Erythroblast (primary cell): ENCODE measurements around the gene CZIB.

ENCODE experiments used
- DNase-seq, 2 experiments: peaks; one replicate each; lab custom pipeline; 2025; lab: John Stamatoyannopoulos, UW
- GATA1 ChIP-seq: IDR thresholded peaks from 2 replicates; pipeline ENCODE4 v1.6.1; 2011; ENCODE audit warnings: low read depth, mild to moderate bottlenecking, control low read depth, low read length, moderate library complexity
- POLR2A ChIP-seq: IDR thresholded peaks from 2 replicates; pipeline ENCODE4 v1.6.1; 2011; ENCODE audit warnings: mild to moderate bottlenecking, low read length

The CZIB gene

DNA sequence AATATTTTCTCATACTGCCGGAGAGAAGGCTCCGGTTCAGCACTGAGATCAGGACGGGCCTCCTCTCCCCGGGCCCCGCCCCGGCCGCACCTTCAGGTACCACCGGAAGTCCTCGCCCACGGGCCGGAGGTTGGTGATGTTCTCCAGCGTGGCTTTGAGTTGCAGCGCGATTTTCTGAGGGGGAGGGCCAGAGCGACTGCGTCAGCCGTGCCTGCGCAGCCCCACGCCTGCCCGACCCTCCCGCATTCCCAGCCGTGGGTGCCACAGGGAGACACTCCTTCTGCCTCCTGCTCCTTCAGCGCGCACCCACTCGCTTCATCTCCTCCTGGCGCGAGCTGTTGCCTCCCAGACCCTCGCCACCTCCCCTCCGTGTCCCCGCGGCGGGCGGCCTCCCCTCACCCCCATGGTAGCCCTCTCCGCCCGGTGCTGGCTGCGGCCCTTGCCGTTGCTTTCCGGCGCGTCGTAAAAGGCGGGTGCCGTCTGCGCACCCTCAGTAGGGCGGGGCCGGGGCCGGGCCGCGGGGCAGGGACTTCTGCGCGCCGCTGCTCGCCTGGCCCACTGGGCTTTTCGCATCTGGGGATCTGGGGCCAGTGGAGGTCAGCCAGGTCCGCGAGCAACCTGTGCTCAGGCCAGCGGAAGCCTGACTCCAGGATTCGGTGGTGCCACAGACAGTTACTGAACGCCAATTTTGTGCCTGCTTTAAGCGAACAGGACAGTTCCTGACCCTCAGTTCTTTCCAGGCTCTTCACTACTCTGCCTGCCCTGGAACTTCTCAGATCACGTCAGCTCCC is at the start of gene CZIB:
TSS of gene CZIB (minus strand) at position 464 of the 791 bp plus-strand sequence. CDS start at position 405, 59 bp downstream.
- TF ChIP-seq GATA1 = no peak
- TF ChIP-seq POLR2A = peak; percentile 87
- DNase-seq = peak; percentile 92 to 94

DNA sequence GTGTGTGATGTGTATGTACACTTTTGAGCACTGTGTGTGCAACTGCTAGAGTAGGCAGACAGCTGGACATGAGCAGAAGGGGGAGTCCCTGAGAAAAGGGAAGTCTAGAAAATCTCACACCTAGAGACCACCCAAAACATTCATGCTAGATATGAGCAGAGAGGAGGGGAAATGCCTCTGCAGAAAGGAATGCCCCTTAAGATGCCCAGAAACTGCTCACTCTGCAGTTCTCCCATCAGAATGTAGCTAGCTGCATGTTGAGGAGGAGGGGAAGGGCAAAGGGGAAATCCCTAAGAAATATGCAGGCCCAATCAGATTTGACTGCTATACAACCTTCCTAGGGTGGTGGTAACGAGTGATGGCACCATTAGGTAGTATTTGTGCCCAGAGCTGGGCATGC is 49.7 kb upstream of the CZIB start:
- DNase-seq = no peak
- TF ChIP-seq POLR2A = no peak
- TF ChIP-seq GATA1 = no peak

DNA sequence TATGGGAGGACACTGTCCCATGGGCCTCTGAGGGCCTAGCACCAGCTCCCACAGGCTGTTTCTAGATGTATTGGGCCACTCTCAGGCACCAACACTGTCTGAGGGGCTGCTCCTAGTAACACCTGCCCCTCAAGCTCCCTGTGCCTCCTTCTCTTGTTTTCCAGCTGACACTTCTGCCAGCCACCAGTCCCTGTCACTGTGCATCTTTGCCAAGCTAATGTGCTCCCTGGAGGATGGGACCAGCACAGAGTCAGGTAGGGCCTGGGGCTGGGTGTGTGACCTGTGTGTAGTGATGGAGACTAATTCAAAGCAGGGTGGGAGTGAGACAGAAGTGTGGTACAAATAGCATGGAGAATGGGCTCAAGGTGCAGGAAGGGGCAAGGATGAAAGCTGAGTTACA is 47.3 kb upstream of the CZIB start:
- TF ChIP-seq POLR2A = no peak
- no peak for TF ChIP-seq GATA1
- DNase-seq = no peak

DNA sequence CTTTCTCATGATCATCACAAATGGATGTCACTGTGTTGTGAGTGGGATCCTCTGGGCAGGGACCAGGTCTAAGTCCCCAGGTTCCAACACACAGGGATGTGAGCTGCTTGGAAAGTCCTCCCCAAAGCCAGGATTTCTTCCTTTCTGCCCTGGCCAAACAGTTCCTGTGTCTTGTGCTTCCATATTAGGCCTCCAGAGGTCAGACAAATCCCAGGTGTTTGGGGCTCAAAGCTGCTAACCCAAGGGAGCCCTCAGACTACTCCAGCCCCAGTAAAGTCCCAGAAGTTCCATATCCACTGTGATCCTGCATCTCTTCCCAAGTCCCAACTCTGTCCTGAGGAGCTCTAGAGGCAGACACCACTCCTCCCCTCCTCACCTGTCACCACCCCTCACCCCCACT is 45.6 kb upstream of the CZIB start:
- peak in 1 of 2 experiments; percentile 14 for DNase-seq

DNA sequence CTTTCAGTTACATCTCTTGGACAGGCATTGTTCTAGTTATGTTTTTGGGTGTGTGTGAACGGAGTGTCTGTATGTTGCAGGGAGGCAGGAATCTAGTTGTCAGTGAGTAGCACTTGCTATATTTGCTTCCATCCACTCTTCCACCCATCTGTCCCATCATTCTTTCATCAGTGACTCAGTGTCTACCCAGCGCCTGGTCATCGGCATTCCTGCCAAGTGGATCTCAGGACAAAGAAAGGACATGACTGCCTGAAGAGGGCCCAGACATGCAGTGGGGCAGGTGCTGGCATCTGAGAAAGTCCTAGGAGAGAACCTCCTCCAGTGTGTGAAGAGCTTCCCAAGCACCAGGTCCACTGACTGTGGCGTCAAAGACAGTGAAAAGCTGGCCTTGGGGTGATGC is 45.1 kb upstream of the CZIB start:
- TF ChIP-seq GATA1 (no peak), POLR2A (no peak)
- no peak for DNase-seq

More for the DNA sequence above, 45.6 kb upstream of the CZIB start:
- TF ChIP-seq GATA1 (no peak), POLR2A (no peak)

DNA sequence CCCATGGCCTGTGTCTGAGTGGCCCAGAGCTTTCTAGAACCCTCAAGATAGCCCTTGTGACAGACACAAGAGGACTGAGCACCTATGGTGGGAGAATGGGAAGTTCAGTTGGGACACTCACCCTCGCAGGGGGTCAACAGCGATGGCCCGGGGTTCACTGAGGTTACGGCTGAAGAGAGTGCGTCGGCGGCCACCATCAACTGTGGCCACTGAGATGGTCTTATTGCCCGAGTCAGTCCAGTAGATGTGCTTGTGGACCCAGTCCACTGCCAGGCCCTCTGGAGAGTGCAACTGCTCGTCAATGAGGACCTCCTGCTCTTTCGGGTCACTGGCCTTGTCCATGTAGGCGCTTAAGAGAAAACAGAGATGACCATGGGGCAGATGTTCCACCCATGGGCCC is 43.6 kb upstream of the CZIB start:
- no peak for DNase-seq
- TF ChIP-seq POLR2A (no peak), GATA1 (no peak)

DNA sequence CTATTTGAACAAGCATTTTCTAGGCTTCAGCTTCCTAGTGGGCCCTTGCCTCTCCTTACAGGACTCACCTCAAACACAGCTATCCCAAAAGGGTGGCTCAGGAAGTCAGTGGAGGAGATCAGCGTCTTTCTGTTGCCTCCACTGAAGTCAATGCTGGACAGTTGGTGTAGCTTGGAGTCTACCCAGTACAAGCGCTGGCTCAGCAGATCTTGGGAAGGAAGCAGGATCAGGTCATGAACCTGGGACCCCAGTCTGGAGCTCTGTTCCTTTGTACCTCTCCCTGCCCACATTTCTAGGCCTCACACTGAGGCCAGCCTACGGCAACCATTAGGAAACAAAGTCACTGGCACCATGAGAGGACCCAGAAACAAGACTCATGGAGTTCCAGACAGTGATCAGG is 41.6 kb upstream of the CZIB start:
- no peak for TF ChIP-seq GATA1
- TF ChIP-seq POLR2A = no peak
- no peak for DNase-seq

DNA sequence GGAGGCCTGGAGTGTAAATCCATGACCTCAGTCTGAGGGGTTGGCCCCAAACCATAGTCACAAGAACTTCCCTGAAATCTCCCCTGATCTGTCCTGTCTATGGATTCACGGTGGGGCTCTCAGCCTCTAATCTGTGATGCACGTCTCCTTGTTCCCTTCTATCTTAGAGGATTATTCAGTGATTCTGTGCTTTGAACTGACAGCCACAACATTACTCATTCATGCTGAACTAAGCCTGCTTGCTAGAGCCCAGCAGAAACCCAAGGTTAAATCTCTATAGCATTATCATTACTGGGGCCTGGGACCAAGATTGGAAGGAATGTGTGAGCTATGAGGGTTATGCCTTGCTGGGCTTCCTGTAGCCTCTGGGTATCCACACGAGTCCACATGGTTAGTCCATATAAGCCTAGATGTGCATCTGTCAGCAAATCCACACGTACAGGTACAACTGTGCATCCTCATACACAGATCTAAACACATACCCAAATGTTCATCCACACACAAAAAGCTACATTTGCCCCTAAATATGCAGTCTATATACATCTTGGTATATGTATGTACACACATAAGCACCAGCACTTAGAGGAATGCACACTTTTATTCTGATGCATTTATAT is 40.3 kb upstream of the CZIB start:
- TF ChIP-seq POLR2A = no peak
- DNase-seq = no peak

DNA sequence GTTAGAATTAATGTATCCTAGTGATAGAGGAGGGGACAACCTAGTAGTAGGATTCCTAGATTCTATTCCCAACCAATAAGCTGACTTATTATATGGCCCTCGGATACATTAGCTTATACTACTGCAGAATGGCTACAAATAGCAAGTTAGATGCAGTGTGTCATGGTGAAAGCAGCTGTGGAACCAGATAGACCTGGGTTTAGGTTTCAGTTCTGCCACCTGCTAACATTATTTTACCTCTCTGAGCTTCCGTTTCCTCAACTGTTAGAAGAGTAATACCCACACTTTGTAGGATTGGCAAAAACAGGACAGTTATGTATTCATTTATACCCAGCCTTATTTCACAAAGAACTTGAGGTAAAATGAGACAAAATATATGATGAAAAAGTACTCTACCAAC is 39.5 kb upstream of the CZIB start:
- TF ChIP-seq POLR2A (no peak), GATA1 (no peak)
- no peak for DNase-seq

DNA sequence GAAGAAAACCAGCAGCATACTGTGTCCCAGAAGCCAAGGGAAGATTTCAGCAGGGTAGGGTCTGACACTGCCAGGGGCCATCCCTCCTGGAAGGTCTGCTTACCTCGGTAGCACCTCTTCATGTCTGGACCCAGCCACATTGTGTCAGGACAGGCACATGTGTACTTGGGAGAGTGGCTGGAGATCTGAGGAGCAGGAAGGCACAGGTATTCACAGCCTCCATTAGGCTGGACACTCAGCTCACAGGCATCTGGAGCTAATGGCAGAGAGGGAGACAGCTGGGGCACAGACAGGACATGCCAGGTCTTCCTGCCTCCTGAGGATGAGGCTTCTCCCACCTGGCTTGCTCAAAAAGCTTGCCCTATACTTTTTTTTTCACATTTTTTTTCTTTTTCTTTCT is 37.8 kb upstream of the CZIB start:
- TF ChIP-seq POLR2A (no peak), GATA1 (no peak)
- no peak for DNase-seq

DNA sequence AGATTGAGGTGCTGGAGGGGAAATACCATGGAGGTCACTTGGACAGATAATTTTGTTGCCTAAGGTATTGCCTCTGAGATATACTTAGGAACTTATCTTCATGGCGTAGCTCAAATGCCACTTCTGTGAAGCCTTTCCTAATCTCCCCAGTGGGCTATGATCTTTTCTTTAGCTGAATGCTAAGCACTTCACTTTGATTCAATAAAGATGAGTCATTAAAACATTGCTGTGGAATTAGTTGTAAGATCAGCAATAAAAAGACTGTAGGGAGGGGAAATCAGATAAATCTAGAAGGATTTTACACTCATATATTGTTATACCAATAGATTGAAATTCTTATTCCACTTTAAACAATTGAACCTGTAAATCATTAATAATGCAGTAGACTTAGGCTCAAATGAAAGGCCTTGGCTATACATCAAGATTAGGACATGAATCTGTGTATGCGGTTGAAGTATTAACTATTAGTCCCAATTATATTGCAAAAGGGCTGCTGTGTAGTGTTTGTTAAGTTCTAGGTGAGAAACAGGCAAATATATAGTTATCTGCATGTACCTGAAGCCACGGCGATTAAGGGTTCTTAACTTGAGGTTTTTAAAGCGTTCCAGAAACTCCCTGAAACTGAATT is 37.1 kb upstream of the CZIB start:
- TF ChIP-seq POLR2A (no peak), GATA1 (no peak)
- DNase-seq = no peak

DNA sequence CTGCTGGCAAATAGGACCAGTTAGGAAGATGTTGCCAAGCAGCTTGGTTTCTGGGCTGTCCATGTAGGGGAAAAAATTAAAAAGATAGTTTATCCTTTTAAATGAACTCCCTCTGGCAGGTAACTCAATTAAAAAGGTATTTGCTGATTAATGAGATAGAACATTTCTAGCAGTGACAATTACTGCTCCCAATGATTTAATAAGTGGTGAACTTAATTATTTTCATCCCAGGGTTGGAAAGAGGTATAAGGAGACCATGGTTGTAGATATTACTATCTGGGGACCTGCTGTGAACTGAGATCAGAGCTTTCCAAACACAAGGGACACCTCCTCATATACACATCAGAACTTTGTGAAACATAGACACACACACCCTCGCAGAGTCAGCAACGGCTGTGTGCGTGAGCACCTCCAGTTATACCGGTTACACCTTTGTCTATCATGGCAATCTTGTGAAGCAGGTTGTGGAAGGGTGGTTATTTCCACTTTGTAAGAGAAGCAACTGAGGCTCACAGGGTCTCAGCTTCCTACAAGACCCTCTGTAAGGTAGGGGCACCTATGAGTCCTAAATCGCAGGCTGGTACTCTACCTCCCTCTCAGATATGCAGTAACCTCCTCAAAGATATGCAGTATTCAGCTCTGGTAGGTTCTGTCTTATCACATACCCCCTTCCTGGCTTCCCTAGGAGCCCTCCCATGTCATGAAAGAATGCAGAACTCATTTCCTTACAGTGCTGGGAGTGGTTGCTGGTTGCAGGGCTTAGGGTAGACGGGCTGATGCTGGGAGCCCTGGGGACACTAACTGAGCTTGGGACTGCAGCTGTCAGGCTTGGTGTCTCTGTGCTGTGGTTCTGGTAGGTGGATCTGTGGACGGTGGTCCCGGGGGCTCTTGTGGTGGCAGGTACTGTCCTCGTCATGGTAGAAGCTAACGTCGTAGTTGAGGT is 36.3 kb upstream of the CZIB start:
- TF ChIP-seq GATA1 (no peak), POLR2A (no peak)
- DNase-seq = no peak

DNA sequence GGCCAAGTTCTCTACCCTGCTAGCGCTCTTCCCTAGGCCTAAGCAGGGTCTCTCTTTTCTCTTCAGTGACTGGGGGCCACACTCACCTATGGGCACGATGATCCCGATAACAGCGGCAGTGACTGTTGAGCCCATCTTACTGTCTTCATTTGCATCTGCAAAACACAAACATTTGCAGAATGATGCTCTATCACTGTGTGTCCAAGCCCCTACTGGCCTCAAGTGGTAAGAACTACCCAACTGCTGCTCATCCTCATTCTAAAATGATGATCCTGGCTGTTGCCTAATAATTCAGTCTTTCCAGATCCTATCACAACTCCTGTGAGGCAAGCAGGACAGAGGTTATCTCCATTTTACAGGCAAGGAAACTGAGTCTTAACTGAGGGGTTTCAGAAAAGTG is 34.6 kb upstream of the CZIB start:
- TF ChIP-seq POLR2A = no peak
- no peak for TF ChIP-seq GATA1
- no peak for DNase-seq

DNA sequence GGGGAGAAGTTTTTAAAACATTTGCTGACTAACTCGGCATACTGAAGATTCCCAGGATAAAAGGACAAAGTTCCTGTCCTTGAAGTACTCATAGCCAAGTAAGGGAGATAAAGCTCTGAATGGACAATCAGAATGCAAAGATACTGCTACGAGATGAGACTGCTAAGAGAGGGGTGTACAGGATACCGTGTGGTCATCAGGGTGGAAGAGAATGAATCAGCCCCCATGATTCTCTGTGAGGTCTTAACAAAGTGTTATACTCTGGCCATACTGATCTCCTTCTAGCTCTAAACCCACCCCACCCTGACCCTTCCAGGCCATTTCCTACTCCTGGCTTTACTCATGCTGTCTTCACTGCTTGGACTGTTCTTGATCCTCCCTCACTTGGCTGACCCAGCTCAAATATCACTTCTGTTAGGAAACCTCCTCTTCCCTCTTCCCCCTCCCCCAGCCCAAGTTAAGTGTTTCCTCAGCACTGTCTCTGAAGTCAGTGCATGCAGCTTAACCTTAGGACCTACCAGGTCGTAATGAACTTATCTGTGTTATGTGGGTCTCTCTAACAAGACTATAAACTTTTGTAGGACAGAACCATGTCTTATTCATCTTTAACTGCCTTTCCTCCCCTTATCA is 33.7 kb upstream of the CZIB start:
- no peak for DNase-seq
- TF ChIP-seq POLR2A (no peak), GATA1 (no peak)
